Epithelial cell of esophagus (primary cell): ENCODE data around the gene IGFALS.
A peak's percentile ranks its signal among the peaks of the same experiment; 100 is the strongest.

Experiments
- DNase-seq: peaks from one replicate; pipeline ENCODE4 v3.0.0; 2010; ENCODE audit warnings: low read depth
- H3K4me3 ChIP-seq: 2 replicates; pipeline ENCODE4 v1.5.1; 2011; ENCODE audit warnings: mild to moderate bottlenecking, low read length, control low read depth
- CTCF ChIP-seq: IDR thresholded peaks from 2 replicates; pipeline ENCODE4 v1.5.1; 2011; ENCODE audit warnings: low read depth, mild to moderate bottlenecking, low read length, control low read depth, inconsistent platforms; ENCODE audit not compliant: insufficient read depth; ENCODE audit errors: missing control alignments

IGFALS gene

GRCh38 chr16:1784977-1785845 is 8.3 kb downstream of the IGFALS start:
- no peak for DNase-seq
- no peak for TF ChIP-seq CTCF
- H3K4me3 ChIP-seq, result no peak overlapping the region

DNA sequence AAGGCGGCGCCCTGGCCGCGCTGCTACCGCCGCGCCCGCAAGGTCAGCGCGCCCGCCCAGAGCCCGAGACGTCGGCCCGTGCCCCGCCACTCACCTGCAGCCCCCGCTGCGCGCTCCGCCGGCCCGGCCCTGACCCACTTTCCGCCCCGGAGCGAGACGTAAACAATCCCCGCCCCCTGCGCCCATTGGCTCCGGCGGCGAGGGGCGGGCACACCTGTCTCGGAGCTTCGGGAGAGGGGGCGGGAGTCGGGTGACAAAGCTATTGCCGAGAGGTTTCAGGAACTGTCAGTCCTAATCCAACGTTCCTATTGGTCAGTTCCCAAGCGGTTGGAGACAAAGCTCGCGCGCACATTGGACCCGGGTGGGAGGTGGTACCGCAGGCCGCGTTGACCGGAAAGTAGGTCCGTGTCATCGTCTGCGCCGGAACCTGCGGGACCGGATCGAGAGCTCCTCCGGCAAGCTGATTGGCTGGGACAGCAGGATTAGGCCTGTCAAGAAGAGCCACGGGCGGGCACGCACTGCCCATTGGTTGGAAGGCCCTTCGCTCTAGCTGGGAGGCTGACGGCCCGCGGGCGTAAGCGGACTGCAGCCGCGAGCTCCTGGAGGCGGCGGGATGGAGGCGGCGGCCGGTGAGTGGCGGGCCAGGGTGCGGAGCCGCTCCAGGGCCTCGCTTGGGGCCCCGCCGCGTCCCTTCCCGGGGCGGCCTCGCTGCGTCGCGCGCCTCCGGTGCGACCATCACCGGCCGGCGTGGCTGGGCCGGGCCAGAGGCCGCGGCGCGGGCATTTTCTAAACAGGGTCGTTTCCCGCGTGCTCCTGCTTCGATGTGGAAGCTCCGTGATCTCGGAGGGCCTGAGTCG is 10.9 kb downstream of the IGFALS start, which contains the start of the genes NUBP2 and SPSB3:
Gene NUBP2, plus strand, starts transcription at position 553 of the 857 bp plus-strand sequence. Its CDS starts 61 bp downstream, at position 614.
Gene SPSB3, minus strand, starts transcription at position 164 of the 857 bp plus-strand sequence. CDS start 1,088 bp downstream, outside the sequence.
- no peak for TF ChIP-seq CTCF
- DNase-seq, result peak; percentile 100
- H3K4me3 ChIP-seq, result peak within 1 kb of the TSS; percentile 76

DNA sequence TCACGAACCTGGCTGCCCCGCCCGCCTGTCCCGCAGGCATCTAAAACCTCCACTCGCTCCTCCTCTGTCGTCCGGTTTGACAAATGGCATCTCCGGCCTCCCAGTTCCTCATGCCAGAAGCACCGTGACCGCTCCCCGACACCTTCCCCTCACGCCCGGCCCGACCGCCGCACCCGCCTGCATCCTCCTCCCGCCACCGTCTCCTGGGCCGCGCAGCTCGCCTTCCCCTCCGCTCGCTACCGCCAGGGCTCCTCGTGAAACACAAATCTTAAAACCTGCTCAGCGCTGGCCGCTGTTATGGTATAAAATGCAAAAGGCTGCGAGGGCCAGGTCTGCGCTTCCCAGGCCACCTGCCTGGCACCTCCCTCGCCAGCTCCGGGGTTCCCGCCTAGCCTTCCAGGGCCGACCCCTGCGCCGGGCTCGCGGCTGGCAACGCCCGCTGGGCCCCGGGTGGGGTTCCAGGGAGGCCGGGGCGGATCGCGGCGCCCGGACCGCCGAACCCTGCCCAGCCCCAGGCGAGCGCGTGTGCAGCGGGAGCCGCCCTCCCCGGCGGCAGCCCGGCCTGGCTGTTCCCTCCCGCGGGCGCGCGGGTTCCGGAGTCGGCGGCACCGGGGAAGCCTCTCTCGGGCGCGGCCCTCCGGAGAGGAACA is 11.6 kb downstream of the IGFALS start:
- peak; percentile 40 for DNase-seq
- peak; percentile 25 for TF ChIP-seq CTCF

DNA sequence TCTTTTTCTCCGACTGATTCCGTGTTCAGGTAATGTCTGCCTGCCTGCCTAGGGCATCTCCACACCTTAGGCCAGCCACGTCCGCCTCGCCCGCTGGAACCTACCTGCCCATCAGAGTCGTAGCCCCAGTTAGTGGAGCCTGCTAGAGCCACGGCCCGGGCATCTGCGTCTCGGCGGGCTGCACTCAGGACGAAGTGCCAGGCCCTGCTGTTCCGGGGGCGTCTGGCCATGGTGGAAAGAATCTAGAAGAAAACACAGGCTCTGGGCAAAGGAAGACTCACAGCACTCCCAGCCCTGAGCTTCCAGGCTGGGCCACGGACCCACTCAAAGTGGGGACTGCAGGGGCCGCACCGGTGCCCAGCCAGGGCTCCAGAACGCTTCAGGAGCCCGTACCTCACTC is 12.3 kb downstream of the IGFALS start:
- DNase-seq, result no peak
- no peak for TF ChIP-seq CTCF
- H3K4me3 ChIP-seq, result peak overlapping the region; percentile 74

More for the DNA sequence above, 11.6 kb downstream of the IGFALS start:
- H3K4me3 ChIP-seq, result peak overlapping the region; percentile 74

DNA sequence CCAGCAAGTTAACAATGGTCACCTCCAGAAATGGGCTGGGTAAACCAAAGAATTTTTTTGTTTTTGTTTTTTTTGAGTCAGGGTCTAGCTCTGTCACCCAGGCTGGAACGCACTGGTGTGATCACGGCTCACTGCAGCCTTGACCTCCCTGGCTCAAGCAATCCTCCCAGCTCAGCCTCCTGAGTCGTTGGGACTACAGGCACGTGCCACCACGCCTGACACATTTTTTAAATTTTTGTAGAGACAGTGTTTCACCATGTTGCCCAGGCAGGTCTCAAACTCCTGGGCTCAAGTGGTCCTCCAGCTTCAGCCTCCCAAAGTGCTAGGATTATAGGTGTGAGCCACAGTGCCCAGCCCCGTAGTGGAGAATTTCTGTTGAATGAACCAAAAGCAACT is 12.8 kb downstream of the IGFALS start:
- TF ChIP-seq CTCF, result no peak
- no peak for DNase-seq

More for the DNA sequence above, 12.8 kb downstream of the IGFALS start:
- H3K4me3 ChIP-seq, result peak overlapping the region; percentile 74
